Transverse colon (tissue), 3 donors: ENCODE results near the gene SDR39U1.

ENCODE experiments used
- CTCF ChIP-seq, 5 experiments: fragments of 200-600 bp in 3 of 5; fragments of 450-650 bp in 2 of 5; sonication (generic) in 3 of 5; IDR thresholded peaks; 1 replicate in 2 of 5; 2 replicates in 3 of 5; pipeline ENCODE4 v1.5.1; 2016 to 2017; ENCODE audit warnings: antibody characterized with exemption in 5 of 5, inconsistent platforms in 3 of 5, mild to moderate bottlenecking in 2 of 5, moderate library complexity in 1 of 5
- EP300 ChIP-seq: sonication (generic); formaldehyde crosslinking; IDR thresholded peaks from one replicate; pipeline ENCODE4 v1.6.1; 2017; ENCODE audit warnings: antibody characterized with exemption, low read depth
- POLR2A ChIP-seq: fragments of 450-650 bp; IDR thresholded peaks from one replicate; pipeline ENCODE4 v1.6.1; 2016; ENCODE audit warnings: antibody characterized with exemption, mild to moderate bottlenecking, moderate library complexity

GRCh38 chr14:24404814-24405213 lies 37.8 kb downstream of the SDR39U1 start:
- TF ChIP-seq POLR2A (no peak), CTCF (IDR thresholded peaks at IDR 0.05) (no peak), EP300 (no peak)
